ENCODE measurements around the gene MLLT11. TPM values are rescaled to one million over a fixed set of nuclear protein-coding genes. Genes with fewer than 3 reads are reported as not detected.
"Not testable (repeated sequence)": the region's sequence is repeated elsewhere in the genome, so short reads cannot be mapped to it uniquely, and the experiment has no call there.

MLLT11 gene
- total RNA-seq, 1 donor from 2014 or later = 58.7 TPM

DNA sequence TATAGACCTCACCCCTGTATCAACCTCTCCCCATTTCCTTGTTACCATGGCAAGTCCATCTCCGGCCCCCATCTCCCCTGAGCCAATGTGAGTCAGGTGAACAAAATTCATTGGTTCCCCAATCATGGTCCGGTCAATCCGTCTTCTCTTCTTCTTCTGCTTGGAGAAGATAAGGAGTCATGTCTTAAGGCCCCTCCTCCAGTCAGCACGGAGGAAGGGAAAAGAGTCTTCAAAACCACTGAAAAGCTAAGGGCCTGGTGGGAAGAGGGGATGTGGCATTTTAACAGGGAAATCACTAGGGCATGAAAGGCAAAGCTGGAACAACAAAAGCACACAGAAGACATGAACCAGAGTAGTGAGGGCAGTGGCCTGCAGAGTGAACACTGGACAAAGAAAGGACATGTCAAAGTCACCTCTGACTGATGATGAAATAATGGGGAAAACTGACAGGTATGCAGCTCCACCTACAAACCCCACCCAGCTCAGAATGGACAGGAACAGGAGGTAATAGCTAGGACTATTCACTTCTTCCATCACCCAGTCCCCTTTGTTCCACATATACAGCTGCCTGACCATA, 5.1 kb upstream of the MLLT11 start:
- intact Hi-C loops (cut with DNase I) = no loop called here
- no peak for DNase-seq (ENCODE audit: low spot score)

DNA sequence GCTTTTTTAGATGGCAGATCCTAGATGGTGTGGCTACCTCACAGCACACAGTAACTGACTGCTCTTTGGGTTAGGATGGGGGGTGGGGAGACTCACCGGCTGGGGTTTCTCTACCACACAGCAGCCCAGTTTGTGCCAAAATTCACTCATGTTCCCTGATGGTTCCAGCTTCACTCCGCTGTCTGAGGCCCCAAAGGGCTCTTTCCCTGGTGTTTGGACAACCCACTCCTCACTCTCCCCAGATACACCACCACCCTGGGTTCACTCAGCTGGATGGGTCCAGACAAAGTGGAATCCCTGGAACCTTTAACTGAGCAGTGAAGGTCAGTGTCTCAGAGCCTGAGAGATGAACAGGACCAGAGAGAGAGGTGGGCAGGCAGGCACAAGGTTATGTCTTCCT, 4.6 kb upstream of the MLLT11 start:
- no peak for DNase-seq (ENCODE audit: low spot score)
- intact Hi-C loops (cut with DNase I) = no loop called here

DNA sequence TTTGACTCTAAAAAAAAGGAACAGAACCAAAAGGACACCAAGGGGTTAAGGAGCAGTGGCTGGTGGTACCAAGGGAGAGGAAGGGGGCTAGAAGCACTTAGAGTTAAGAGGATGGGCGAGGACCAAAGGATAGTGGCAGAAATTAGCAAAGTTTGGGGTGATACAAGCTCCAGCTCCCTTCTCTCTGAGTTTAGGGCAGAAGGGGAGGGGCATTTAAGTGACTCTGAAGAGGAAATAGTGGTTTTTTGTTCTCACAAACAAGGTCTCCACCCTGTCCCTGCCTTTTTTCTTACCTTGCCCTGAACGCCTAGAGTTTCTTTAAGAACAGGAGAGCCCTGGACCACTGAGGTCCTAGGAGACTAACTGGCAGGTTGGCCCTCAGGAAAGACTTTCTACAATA, 4.0 kb upstream of the MLLT11 start:
- DNase-seq (ENCODE audit: low spot score) = no peak
- intact Hi-C loops (cut with DNase I) = no loop called here

DNA sequence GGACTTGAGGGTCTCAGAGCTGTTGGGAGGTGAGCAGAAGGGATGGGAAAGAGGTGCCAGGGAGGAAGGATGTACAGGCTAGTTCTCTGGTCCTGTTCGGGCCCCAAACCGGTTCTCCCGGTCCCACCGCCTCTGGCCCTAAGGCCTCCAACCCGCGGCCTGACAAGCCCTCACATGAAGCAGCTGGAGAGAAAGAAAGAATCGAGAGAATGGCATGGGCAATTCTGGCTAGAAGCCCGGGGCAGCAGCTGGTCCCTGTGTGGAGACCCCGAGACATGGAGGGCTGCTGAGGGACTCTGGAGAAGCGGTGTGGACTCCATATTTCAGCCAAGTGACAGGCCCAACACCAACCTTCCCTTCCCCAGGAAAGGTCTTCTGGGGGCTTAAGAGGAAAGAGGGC, 1.5 kb upstream of the MLLT11 start:
- no peak for DNase-seq (ENCODE audit: low spot score)
- intact Hi-C loops (cut with DNase I) = loop anchor here (1.0 to 2.0 kb wide), 2 partner anchors 12 to 52 kb away; partner anchors contain the start of genes GABPB2 and MINDY1

DNA sequence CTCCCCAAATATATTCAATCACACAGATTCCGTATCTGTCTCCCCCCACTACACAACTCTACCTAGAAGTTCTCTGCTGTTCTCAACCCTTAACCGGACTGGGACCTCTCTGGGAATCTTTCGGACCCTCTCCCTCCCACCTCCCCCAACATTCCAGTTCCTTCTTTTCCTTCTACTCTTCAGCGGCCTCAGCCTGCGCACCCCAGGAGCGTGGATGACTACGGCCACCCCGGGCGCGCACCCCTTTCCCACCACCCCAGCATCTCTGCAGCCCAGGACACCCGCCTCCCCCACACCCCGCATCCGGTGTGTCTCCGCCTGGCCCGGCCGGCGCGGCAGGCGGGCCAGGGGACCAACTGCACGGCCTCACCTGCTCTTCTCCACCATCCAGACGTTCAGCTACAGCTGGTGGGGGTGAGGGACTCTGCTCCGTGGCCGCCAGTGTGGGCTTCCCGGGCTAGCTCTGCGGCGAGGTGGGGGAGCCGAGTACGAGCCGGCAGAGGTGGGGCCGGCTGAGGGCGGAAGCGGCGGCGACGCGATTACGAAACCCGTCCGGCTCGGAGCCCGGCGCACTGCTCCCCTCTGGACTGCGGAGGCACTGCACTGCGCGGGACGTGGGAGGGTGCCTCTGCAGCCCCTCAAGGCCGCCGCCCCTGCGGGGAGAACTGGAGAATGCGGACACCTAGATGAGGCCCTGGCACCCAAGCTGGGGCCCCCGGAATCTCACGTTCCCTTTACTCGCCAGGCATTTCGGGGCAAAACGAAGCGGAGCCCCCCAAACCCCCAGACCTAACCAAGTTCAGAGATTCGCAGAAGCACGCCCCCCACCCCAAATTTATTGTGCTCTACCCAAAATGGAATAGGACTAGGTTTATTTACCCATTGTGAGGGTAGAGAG, 839 bp upstream of the MLLT11 start, which contains the start of gene CDC42SE1:
Gene CDC42SE1, minus strand, starts transcription at position 514 of the 898 bp plus-strand sequence. CDS start 3,892 bp downstream, outside the sequence.
- peak; percentile 94 for DNase-seq (ENCODE audit: low spot score)
- intact Hi-C loops (cut with DNase I) = loop anchor here (1.0 to 2.0 kb wide), 2 partner anchors 11 to 53 kb away; partner anchors contain the start of genes GABPB2 and MINDY1

DNA sequence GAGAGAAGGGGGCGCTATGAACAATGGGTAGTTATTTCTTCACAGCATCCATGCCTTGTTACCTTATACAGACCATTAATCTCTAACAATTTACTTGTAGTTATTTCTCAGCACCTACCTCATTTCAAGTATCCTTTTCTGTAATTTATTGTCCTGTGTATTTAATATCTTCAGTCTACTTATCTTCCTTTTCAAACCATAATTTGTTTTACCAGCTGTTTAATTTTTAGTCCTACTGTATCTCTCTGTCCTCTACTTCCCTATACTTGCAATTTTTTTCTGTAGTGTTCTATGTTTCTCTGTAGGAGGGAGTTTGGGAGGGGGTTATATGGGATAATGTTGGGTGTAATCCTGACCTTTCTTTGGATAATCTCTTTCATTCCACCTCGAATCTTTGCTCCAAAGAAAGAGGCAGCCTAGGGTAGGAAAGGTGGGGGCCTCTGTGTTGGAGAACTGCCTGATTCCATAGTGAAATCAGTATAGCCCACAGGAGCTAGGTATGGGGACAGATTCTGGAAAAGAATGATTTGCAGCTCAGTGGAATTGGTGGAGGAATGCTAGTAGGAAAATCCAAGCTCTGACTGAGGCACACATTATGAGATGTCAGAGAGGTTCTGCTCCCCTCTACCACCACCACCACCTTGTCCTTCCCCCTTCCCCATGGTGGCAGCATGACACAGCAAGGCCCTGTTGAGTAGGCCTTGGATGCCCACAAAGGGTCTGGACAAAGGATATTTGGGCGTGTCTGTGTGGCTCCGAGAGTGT, 642 bp downstream of the MLLT11 start:
- no peak for DNase-seq (ENCODE audit: low spot score)
- intact Hi-C loops (cut with DNase I) = no loop called here

DNA sequence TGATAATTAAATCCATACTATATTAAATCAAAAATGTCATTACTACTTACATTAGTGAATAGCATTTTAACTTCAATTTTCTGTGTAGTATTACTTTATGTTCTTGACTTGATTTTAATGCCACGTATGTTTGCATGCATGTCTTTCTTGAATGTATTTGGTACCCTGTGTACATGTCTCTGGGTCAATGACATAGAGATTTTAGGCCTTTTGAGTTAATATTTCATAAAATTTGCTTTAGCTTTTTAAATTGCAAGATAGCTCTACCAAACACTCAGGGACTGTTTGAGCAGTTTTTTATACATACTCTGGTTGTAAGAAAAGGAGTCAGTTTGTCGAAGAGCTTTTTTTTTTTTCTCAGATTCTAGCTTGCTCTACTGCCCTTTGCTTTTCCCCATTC, 1.5 kb downstream of the MLLT11 start:
- no peak for DNase-seq (ENCODE audit: low spot score)
- intact Hi-C loops (cut with DNase I) = no loop called here

DNA sequence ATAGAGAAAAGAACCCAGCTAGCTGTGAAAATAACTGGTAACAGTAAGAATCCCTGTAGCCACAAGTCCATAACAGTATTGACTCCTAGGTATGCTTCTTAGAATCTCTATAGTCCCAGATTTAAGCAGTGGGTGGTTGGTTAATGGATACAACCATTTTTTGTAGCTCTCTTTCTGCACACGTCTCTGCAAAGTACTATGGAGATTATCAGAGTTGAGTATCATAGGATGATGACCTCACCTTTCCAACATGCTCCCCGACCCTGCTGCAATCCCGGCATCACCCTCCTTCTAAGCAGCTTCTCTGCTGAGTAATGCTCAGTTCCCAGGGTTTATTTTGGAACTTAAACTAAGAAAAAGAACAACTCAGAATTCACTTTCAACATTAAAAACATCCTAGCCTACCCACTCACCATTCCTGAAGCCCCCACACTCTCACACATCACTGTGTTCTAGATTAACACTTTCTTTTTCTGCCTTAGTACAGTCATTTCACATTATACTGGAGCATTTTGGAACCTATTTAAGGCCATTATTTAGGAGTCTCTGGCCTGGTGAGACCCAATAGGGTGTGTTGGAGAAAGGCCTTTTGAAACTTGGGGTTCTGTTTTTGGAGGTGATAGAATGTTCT, 2.7 kb downstream of the MLLT11 start:
- intact Hi-C loops (cut with DNase I) = no loop called here
- DNase-seq (ENCODE audit: low spot score) = no peak

DNA sequence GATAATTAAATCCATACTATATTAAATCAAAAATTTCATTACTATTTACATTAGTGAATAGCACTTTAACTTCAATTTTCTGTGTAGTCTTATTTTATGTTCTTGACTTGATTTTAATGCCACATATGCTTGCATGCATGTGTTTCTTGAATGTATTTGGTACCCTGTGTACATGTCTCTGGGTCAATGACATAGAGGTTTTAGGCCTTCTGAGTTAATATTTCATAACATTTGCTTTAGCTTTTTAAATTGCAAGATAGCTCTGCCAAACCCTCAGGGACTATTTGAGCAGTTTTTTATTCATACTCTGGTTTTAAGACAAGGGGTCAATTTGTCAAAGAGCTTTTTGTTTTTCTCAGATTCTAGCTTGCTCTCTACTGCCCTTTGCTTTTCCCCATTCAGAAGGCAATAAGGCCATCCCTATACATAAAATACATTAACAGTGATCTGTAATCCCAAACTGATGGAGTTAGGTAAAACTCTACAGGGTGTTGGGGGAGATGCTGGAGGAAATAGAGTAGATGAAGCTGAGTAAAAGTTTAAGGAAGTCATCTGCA, 5.0 kb downstream of the MLLT11 start:
- intact Hi-C loops (cut with DNase I) = no loop called here
- DNase-seq (ENCODE audit: low spot score) = no peak

DNA sequence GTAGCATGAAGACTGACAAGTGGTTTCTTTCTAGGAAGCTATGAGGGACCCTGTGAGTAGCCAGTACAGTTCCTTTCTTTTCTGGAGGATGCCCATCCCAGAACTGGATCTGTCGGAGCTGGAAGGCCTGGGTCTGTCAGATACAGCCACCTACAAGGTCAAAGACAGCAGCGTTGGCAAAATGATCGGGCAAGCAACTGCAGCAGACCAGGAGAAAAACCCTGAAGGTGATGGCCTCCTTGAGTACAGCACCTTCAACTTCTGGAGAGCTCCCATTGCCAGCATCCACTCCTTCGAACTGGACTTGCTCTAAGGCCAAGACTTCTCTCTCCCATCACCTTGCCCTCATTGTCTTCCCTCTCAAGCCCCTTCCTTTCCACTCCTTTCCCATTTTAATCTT, 7.0 kb downstream of the MLLT11 start:
- intact Hi-C loops (cut with DNase I) = no loop called here
- DNase-seq (ENCODE audit: low spot score) = no peak

DNA sequence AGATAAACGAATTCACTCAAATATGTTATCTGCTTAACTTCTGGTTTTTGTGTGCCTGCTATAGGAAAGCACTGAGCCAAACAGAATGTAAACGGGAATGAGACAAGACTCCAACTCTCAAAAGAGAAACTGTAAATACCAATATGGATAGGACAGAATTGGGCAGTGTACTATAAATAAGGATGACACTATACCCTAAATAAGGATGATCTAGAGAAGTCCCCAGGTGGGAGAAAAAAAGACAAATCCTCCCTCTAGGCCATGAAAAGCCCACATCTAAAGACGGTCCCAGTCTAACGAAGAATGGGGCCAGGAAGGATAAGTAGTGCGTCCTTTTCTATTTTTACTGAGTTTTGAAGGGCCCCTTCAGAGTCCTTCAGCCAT, 8.9 kb downstream of the MLLT11 start:
- DNase-seq (ENCODE audit: low spot score) = no peak
- intact Hi-C loops (cut with DNase I) = no loop called here

DNA sequence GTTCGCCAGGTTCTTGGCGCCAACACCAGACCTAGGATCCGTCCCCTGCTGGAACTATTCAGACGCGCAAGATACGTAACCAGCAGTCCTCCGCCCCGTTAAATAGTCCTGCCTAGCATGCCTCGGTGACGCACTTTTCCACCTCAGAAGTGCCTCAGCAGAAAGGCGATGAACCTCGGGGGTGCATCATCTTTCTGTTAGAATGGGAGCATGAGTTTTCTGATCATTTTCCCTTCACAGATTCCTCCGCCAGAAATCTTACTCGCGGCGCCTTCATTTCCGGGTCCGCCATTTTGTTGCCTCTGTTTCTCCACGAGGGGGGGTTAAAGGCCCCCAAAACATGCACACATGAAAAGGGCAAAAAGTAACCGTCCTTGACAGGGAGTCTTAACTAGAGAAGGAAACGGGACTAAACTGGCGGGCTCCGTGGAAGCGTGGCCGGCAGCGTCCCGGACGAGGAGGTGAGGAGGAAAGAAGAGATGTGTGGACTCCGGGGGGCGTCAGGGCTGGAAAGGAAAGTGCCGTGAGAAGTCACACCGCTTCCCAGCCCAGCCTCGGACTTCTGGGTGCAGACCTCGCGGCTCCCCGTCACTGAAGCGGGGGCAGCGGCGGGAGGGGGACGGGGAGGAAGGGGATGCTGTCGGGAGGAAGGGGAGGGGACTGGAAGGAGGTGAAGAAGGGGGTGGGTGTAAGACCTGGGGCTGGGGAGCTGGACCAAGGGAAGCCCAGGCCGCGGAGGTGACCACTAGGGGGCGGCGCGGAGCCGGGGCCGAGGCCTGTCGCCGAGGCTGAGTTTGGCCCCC, 10.5 kb downstream of the MLLT11 start, which contains the start of gene GABPB2:
Gene GABPB2, plus strand, starts transcription at position 288 of the 803 bp plus-strand sequence. CDS start 17,429 bp downstream, outside the sequence.
- intact Hi-C loops (cut with DNase I) = loop anchor here (1.0 to 5.0 kb wide), 3 partner anchors 11 to 77 kb away; partner anchors contain the start of genes CDC42SE1 and SEMA6C
- DNase-seq (ENCODE audit: low spot score) = peak; percentile 96

DNA sequence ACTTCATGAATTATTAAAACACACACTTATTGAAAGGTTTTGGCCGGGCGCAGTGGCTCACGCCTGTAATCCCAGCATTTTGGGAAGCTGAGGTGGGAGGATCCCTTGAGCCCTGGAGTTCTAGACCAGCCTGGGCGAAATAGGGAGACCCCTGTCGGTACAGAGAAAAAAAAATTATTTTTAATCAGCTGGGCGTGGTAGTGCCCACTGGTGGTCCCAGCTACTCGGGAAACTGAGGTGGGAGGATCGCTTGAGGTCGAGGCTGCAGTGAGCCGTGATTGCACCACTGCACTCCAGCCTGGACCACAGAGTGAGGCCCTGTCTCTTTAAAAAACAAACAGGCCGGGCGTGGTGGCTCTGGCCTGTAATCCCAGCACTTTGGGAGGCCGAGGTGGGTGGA, 12.0 kb downstream of the MLLT11 start:
- intact Hi-C loops (cut with DNase I) = loop anchor here (5.0 kb wide), 1 partner anchor 75 kb away; the partner anchor contains the start of gene SEMA6C
- no peak for DNase-seq (ENCODE audit: low spot score)

DNA sequence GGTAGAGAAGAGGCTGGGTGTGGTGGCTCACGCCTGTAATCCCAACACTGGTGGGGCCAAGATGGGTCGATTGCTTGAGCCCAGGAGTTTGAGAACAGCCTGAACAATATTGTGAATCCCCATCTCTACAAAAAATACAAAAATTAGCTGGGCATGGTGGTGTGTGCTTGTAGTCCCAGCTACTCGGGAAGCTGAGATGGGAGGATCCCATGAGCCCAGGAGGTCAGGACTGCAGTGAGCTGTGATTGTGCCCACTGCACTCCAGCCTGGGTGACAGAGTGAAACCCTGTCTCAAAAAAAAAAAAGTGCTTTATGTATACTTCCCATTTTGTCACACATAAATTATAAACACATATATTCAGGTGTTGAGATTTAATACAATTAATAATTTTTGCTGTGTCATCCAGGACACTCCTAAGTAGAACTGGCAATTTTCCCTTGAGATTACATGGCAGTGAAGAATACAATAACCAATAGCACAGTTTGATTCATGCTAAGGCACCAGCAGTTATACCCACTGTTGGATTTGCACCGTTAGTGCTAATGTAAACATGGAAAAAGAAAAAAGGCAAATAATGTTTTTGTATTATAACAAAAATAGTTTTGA, 25.9 kb downstream of the MLLT11 start:
- DNase-seq (ENCODE audit: low spot score) = no peak

DNA sequence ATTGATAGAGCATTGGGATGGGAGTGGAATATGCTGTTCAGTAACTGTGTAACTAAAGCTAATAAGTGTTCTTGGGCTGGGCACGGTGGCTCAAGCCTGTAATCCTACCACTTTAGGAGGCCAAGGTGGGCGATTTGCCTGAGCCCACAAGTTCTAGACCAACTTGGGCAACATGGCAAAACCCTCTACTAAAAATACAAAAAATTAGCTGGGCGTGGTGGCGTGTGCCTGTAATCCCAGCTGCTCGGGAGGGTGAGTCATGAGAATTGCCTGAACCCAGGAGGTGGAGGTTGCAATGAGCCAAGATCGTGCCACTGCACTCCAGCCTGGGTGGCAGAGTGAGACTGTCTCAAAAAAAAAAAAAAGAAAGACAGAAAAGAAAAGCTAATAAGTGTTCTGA, 37.2 kb downstream of the MLLT11 start:
- DNase-seq (ENCODE audit: low spot score); intact Hi-C loops (cut with DNase I): not testable (repeated sequence)

More for the DNA sequence above, 25.9 kb downstream of the MLLT11 start:
- intact Hi-C loops (cut with DNase I) = no loop called here

DNA sequence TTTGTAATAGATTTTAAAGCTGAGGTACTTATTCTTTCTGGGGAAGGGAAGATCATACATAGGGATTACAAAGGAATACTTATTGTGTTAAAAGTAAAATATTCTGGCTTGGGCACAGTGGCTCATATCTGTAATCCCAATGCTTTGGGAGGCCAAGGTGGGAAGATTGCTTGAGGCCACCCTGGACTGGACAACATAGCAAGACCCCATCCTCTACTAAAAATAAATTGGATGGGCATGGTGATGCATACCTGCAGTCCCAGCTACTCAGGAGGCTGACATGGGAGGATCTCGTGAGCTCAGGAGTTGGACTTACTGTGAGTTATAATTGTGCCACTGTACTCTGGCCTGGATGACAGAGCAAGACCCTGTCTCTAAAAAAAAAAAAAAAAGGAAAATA, 37.9 kb downstream of the MLLT11 start:
- intact Hi-C loops (cut with DNase I) = no loop called here
- no peak for DNase-seq (ENCODE audit: low spot score)

DNA sequence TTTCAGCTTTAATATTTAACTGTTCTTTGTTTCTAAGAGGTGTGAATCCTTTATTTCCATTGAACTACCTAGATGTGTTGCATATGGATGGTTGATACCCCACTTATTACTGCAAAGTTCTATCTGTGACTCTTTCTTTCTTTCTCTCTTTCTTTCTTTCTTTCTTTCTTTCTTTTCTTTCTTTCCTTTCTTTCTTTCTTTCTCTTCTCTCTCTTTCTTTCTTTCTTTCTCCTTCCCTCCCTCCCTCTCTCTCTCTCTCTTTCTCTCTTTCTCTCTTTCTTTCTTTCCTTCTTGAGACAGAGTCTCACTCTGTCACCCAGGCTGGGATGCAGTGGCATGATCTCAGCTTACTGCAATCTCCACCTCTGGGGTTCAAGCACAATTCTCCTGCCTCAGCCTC, 44.4 kb downstream of the MLLT11 start:
- intact Hi-C loops (cut with DNase I) = no loop called here
- DNase-seq (ENCODE audit: low spot score) = no peak

DNA sequence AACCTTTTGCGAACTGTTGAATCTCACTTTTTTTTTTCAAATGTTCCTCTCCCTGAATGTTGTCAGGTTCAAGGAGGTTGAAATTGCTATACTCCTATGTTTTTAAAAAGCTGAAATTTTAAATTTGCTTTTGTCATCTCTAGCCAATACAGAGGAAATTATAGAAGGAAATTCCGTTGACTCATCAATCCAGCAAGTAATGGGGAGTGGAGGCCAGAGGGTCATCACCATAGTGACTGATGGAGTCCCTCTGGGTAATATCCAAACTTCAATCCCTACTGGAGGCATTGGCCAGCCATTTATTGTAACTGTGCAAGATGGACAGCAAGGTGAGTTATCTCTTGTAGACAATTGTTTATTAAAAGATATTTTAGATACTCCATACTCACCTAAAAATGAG, 46.7 kb downstream of the MLLT11 start:
- DNase-seq (ENCODE audit: low spot score) = no peak
- intact Hi-C loops (cut with DNase I) = no loop called here
